ENCODE measurements around the gene MANSC1. TPM values are rescaled to one million over a fixed set of nuclear protein-coding genes. Genes with fewer than 3 reads are reported as not detected.
"Not testable (repeated sequence)": the region's sequence is repeated elsewhere in the genome, so short reads cannot be mapped to it uniquely, and the experiment has no call there.

MANSC1 gene
- polyA plus RNA-seq, 3 donors from 2014 or later: 0.09 to 0.77 TPM; not detected in 1

DNA sequence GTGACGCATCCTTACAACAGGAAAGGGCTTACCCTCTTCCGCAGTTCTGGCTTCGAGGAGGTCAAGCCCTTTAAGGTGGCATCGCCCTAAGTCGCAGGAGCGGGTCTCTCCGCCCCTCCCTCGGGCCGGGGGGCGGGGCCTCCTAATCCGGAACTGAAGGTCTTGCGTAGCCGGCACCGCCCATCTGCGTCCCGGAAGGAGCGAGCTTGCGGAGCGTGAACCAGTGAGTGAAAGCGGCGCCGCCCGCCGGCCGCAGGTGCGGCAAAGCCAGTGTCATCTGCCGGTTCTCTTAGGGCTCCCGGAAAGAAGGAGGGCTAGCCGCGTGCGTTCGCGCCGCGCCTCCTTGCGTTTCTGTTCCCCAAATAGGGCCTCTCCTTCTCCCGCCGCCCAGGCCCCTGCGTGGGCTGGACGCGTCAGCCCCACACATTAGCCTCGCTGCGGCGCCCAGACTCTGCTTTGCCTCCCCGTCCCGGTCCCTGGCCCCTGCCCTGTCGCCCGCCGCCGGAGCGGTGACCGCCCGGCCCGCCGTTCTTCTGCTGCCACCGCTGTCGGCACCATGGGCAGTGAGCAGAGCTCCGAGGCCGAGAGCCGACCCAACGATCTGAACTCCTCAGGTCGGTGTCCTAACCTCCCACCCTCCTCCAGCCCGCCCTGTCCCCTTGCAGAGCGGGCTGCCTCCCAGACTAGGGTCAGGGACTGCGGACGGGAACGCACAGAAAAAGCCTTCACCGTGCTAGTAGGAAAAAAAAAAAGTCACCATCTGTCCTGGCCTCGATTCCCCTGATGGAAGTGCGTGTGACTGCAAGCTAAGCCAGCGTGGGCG is 7.1 kb upstream of the MANSC1 start, which contains the start of gene BORCS5:
TSS of gene BORCS5 (plus strand) at position 183 of the 823 bp plus-strand sequence. CDS start at position 557, 374 bp downstream.
- peak; percentile 98 to 99 (median 99) for DNase-seq
- Mint-ChIP-seq H3K27me3 (ENCODE audit: low read depth in 3 of 3) (peaks cover 6 to 11% (median 7%) of the 10 kb centered on the region in 3 donors), H3K9me3 (no peaks in the 10 kb centered on the region), H3K4me1 (peaks cover 36 to 45% of the 10 kb centered on the region in 2 donors), H3K4me3 (peak within 1 kb of the TSS; percentile 89 to 99 (median 92)), H3K27ac (peak within 1 kb of the TSS; percentile 95 to 100 (median 98)), H3K36me3 (peaks cover 0 to 9% (median 0%) of the 10 kb centered on the region in 3 donors)

DNA sequence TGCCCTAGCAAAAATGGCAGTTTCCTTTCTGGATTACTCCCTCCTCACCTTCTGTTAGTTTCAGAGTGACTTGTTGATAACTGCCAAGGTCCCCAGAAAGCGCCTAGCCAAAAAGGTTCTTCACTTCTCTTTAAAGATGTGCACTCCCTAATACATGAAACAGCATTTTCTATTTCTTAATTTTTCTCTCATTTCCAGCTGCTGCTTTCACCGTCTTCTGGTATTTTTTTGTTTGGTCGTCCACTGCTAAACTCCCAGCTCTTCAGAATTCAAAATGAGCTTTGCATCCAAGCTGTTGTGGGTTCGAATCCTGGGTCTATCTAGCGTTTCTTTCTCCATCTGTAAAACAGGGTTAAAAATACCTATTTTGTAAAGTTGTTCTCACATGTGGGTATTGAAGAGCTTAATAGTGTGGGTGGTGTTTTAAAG is 6.4 kb upstream of the MANSC1 start:
- H3K27me3 Mint-ChIP-seq (ENCODE audit: low read depth in 3 of 3): peaks cover 6 to 11% (median 7%) of the 10 kb centered on the region in 3 donors
- H3K4me3 Mint-ChIP-seq: peak overlapping the region; percentile 89 to 99 (median 92)
- no peaks in the 10 kb centered on the region for H3K9me3 Mint-ChIP-seq
- no peak for DNase-seq
- H3K36me3 Mint-ChIP-seq: peaks cover 0 to 3% (median 0%) of the 10 kb centered on the region in 3 donors
- peaks cover 35 to 39% of the 10 kb centered on the region in 2 donors for H3K4me1 Mint-ChIP-seq
- peak overlapping the region; percentile 95 to 100 (median 98) for H3K27ac Mint-ChIP-seq

DNA sequence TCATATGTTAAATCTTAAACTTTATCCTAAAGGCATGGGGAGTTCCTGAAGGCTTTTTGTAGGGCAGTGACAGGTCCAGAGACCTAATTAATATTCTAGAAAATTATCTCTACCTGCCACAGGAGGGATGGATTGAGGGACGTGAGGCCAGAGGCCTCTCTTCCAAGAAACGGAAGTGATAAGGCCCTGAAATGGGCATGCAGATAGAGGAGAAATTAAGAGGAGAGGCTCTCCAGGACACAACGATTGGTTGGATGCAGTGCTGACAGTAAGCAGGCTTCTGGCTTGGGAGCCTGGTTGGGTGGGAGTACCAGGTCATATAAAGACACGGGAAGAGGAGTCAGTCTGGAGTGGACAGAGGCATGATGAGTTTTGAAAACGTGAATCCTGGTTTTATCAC is 3.8 kb upstream of the MANSC1 start:
- no peaks in the 10 kb centered on the region for H3K9me3 Mint-ChIP-seq
- peaks cover 44 to 48% of the 10 kb centered on the region in 2 donors for H3K4me1 Mint-ChIP-seq
- H3K27me3 Mint-ChIP-seq (ENCODE audit: low read depth in 3 of 3): peaks cover 6 to 11% (median 7%) of the 10 kb centered on the region in 3 donors
- peak overlapping the region in 3 of 6 donors; percentile 5 to 51 (median 9) for H3K27ac Mint-ChIP-seq
- no peak for DNase-seq
- H3K4me3 Mint-ChIP-seq: no peak overlapping the region
- no peaks in the 10 kb centered on the region for H3K36me3 Mint-ChIP-seq

DNA sequence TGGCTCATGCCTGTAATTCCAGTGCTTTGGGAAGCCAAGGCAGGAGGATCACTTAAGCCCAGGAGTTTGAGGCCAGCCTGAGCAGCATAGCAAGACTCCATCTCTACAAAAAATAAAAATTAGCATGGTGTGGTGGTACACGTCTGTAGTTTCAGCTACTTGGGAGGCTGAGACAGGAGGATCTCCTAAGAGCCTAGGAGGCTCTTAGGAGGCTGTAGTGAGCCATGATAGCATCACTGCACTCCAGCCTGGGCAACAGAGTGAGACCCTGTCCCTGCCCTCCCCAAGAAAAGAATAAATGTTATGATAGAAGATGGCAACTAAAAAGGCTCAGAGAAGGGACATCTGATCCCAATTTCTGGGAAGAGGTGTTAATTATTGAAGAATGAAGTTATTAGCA is 3.2 kb upstream of the MANSC1 start:
- H3K36me3 Mint-ChIP-seq: no peaks in the 10 kb centered on the region
- peak overlapping the region in 3 of 6 donors; percentile 9 to 64 (median 51) for H3K27ac Mint-ChIP-seq
- peaks cover 6 to 12% (median 7%) of the 10 kb centered on the region in 3 donors for H3K27me3 Mint-ChIP-seq (ENCODE audit: low read depth in 3 of 3)
- no peaks in the 10 kb centered on the region for H3K9me3 Mint-ChIP-seq
- DNase-seq: no peak
- no peak overlapping the region for H3K4me3 Mint-ChIP-seq
- H3K4me1 Mint-ChIP-seq: peaks cover 39 to 43% of the 10 kb centered on the region in 2 donors

DNA sequence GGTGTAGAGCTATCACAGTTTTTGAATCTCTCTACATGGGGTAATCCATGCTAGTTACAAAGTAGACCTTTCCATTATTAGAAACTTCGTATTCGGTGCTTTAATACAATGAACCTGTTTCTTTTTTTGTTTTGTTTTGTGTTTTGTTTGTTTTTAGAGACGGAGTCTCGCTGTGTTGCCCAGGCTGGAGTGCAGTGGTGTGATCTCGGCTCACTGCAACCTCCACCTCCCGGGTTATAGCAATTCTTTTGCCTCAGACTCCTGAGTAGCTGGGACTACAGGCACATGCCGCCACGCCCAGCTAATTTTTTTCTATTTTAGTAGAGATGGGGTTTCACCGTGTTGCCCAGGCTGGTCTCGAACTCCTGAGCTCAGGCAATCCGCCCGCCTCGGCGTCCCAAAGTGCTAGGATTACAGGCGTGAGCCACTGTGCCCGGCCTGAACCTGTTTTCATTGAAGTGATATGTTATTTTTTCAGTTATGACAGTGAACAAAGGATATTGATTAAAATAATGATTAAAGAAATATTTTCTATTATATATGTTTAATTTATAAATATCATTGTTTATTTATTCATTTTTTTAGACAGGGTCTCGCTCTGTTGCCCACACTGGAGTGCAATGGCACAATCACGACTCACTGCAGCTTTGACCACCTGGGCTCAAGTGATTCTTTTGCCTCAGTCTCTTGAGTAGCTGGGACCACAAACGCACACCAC is 1.6 kb upstream of the MANSC1 start:
- DNase-seq; H3K27ac Mint-ChIP-seq; H3K36me3 Mint-ChIP-seq; H3K27me3 Mint-ChIP-seq (ENCODE audit: low read depth in 3 of 3); H3K4me3 Mint-ChIP-seq; H3K9me3 Mint-ChIP-seq: not testable (repeated sequence)
- peaks cover 24 to 28% of the 10 kb centered on the region in 2 donors for H3K4me1 Mint-ChIP-seq

DNA sequence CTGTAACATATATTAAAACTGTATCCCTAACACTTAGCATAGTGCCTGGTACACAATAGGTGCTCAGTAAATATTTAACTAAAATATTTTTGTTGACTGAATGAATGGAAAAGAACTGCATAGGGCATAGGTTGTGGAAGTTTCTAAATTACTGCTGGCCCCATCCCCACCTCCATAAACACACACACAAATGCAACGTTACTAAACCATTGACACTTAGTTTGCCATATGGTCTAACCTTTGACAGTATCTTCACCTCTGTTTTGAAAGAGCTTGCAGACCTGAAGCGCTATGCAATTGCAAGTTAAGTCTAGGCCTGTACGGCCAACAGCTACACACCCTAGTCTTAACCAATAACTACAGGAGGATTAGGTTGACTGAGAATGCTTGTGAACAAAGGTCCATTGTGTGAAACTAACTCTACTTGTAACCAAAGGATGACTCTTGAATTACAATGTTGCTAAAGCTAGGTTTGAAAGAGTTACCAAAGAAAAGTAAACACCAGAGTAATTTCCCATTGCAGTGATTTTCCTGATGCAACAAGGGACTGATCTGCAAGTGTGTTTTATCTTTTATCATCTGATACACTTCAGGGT is 924 bp upstream of the MANSC1 start:
- Mint-ChIP-seq H3K9me3 (no peaks in the 10 kb centered on the region), H3K27ac (peak overlapping the region in 4 of 6 donors; percentile 9 to 75 (median 42)), H3K4me1 (peaks cover 20 to 24% of the 10 kb centered on the region in 2 donors), H3K27me3 (ENCODE audit: low read depth in 3 of 3) (peaks cover 0 to 4% (median 0%) of the 10 kb centered on the region in 3 donors), H3K36me3 (no peaks in the 10 kb centered on the region), H3K4me3 (peak overlapping the region; percentile 64 to 79 (median 67))
- DNase-seq: no peak

DNA sequence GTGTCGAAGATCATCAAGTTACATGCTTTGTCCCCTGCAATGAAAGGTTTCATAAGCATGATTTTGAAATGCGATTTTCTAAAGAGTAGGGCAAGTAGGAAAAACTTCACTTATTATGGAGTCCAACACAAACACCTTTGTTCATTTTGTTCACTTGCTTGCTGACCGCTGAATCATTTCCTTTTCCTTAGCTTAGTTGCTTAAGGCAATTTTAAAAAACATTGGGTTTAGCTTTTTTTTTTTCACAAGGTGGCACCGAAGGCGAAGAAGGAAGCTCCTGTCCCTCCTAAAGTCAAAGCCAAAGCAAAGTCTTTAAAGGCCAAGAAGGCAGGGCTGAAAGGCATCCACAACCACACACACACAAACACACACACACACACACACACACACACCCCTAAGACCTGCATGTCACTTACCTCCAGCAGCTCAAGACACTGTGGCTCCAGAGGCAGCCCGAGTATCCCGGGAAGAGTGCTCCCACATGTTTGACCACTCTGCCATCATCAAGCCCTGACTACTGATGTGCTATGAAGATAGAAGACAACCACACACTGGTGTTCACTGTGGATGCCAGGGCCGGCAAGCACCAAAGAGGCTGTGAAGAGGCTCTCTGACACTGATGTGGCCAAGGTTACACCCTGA is 11.4 kb downstream of the MANSC1 start:
- Mint-ChIP-seq H3K27me3 (ENCODE audit: low read depth in 3 of 3) (peaks cover 2 to 10% (median 3%) of the 10 kb centered on the region in 3 donors), H3K9me3 (no peaks in the 10 kb centered on the region), H3K27ac (peak overlapping the region in 1 of 6 donors; percentile 12), H3K4me3 (peak overlapping the region in 2 of 5 donors; percentile 21 to 46), H3K36me3 (no peaks in the 10 kb centered on the region), H3K4me1 (peaks cover 14 to 25% of the 10 kb centered on the region in 2 donors)
- DNase-seq: no peak

DNA sequence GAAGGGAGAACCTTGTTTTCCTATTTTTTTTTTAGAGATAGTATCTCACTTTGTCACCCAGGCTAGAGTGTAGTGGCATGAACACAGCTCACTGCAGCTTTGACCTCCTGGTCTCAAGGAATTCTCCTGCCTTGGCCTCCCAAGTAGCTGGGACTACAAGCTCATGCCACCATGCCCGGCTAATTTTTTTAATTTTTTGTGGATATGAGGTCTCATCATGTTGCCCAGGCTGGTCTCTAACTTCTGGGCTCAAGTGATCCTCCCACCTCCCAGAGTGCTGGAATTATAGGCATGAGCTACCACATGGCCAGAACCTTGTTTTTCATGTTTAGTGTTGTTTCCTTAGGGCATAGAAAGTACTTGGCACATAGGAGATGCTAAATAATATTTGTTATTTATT is 13.5 kb downstream of the MANSC1 start:
- Mint-ChIP-seq H3K27me3 (ENCODE audit: low read depth in 3 of 3) (peaks cover 2 to 10% (median 5%) of the 10 kb centered on the region in 3 donors), H3K27ac (no peak overlapping the region), H3K4me1 (peaks cover 14 to 25% of the 10 kb centered on the region in 2 donors), H3K36me3 (no peaks in the 10 kb centered on the region), H3K4me3 (no peak overlapping the region), H3K9me3 (no peaks in the 10 kb centered on the region)
- no peak for DNase-seq

DNA sequence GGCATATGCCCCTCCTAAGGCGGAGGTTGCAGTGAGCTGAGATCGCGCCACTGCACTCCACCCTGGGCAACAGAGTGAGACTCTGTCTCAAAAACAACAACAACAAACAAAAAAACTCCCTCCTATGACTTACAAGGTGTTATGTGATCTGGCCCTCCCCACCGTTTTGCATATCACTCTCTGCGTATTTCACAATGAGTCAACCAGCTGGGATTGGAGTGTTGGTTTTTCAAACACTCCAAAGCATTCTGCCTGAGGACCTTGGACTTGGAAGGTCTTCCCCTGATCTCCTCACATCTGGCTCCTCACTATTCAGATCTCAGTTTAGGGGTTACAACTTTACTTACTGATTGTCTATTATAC is 14.0 kb downstream of the MANSC1 start:
- Mint-ChIP-seq H3K36me3 (no peaks in the 10 kb centered on the region), H3K4me1 (peaks cover 14 to 25% of the 10 kb centered on the region in 2 donors), H3K27ac (no peak overlapping the region), H3K9me3 (no peaks in the 10 kb centered on the region), H3K4me3 (no peak overlapping the region), H3K27me3 (ENCODE audit: low read depth in 3 of 3) (peaks cover 2 to 12% (median 8%) of the 10 kb centered on the region in 3 donors)
- DNase-seq: no peak

DNA sequence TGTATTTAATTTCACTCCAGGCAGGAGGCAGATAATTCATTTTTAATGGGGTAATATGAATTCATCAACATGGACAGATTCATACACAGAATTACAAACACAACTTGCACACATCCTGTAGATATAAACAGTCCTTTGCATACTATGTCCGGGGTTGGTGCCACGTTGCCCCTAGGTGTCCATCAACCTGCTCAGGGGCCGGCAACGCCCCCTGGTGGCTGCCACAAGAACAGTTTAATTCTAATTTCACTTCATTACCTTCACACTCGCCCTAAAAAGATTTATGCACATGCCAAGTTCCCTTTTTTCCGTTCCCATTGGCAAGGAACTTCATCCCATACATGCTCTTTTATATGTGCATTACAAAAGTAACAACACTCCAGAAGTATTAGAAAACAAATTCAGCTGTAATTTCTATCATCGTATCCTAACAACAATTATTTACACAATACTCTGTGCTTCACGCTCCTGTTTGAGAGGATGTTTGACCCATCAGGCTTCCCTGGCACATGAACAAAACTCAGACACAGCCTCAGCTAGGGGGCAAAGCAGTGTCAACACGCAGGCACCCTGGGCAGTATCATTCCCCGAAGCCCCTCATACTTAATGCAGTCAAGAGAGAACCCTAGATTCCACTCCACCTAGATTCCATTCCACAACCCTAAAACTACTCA is 15.5 kb downstream of the MANSC1 start:
- Mint-ChIP-seq H3K4me1 (peaks cover 14 to 25% of the 10 kb centered on the region in 2 donors), H3K27ac (no peak overlapping the region), H3K4me3 (no peak overlapping the region), H3K27me3 (ENCODE audit: low read depth in 3 of 3) (peaks cover 2 to 13% (median 8%) of the 10 kb centered on the region in 3 donors), H3K9me3 (no peaks in the 10 kb centered on the region), H3K36me3 (no peaks in the 10 kb centered on the region)
- DNase-seq: peak; percentile 56 to 69 (median 59)

DNA sequence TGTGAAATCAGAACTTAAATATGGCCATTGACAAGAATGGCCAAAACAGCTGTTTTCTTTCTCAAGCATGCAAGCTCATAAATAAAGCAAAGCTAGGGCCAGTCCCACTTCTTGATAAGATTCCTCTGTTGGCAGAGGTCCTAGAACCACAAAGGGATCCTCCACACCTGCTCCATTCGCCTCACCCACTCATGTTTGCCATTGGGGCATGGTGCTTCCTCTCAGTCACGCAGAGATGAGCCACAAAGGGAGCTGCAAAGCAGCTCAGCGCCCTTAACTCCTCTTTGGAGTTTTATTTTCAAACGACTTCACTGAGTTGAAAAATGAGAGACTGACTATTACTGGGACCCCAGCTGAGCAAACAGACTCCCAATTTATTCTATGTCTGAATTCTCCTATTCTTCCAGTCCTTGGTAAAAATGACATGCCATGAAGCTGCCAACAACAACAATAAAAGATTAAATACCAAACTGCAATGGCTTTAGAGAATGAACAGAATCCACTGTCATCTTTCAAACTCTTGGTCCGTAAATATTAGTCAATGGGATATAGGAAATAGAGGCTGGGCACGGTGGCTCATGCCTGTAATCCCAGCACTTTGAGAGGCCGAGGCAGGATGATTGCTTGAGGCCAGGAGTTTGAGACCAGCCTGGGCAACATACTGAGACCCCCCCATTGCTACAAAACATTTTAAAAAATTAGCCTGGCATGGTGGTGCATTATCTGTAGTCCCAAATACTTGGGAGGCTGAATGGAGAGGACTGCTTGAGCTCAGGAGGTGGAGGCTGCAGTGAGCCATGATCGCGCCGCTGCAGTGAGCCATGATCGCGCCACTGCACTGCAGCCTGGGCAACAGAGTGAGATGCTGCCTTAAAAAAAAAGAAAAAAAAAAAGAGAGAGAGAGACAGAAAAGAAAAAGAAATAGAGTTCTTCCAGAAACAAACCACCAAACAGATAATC is 16.4 kb downstream of the MANSC1 start:
- peaks cover 0 to 13% (median 7%) of the 10 kb centered on the region in 3 donors for H3K27me3 Mint-ChIP-seq (ENCODE audit: low read depth in 3 of 3)
- no peaks in the 10 kb centered on the region for H3K9me3 Mint-ChIP-seq
- H3K36me3 Mint-ChIP-seq: no peaks in the 10 kb centered on the region
- DNase-seq: no peak
- no peak overlapping the region for H3K4me3 Mint-ChIP-seq
- peaks cover 11 to 21% of the 10 kb centered on the region in 2 donors for H3K4me1 Mint-ChIP-seq
- H3K27ac Mint-ChIP-seq: no peak overlapping the region

DNA sequence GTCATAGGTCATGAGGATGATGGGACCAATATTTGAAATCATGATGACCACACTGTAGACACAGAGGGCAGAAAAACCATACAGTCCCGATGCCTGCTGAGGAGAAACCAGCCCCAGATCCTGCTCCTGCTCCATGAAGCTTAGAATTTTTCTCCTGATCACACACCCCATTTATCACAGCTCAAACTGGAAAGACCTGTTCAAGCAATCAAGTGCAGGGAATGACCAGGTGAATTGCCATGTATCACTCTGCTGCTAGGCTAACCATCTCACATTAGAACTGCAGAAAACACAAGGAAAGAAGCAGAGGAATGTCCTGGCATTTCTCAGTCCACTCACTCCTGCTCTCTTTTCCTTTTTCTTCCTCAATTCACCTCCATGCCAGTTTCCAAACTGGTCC is 18.1 kb downstream of the MANSC1 start:
- Mint-ChIP-seq H3K27ac (peak overlapping the region in 1 of 6 donors; percentile 22), H3K36me3 (no peaks in the 10 kb centered on the region), H3K4me3 (peak overlapping the region in 1 of 5 donors; percentile 31), H3K27me3 (ENCODE audit: low read depth in 3 of 3) (peaks cover 3 to 13% (median 7%) of the 10 kb centered on the region in 3 donors), H3K4me1 (peaks cover 12 to 22% of the 10 kb centered on the region in 2 donors), H3K9me3 (no peaks in the 10 kb centered on the region)
- no peak for DNase-seq
